ENCODE data around the gene ZC3HAV1.
"Not testable (repeated sequence)": the region's sequence is repeated elsewhere in the genome, so short reads cannot be mapped to it uniquely, and the experiment has no call there.

Gene ZC3HAV1

GRCh38 chr7:139109188-139109982 lies at the start of gene ZC3HAV1:
TSS of gene ZC3HAV1 (minus strand) at chr7:139109720. CDS start at chr7:139109331, 389 bp downstream.
- DNase-seq: peak; percentile 39

- no peak for DNase-seq
Observed at GRCh38 chr7:139153832-139154231, 44.3 kb upstream of the ZC3HAV1 start.

- no peak for DNase-seq
Observed at GRCh38 chr7:139152149-139152548, 42.6 kb upstream of the ZC3HAV1 start.

GRCh38 chr7:139139150-139139549 lies 29.6 kb upstream of the ZC3HAV1 start:
- no peak for DNase-seq

- DNase-seq: peak; percentile 93
Observed at GRCh38 chr7:139133335-139134139, 24.0 kb upstream of the ZC3HAV1 start.

- DNase-seq: no peak
Observed at GRCh38 chr7:139132887-139133286, 23.4 kb upstream of the ZC3HAV1 start.

- no peak for DNase-seq
Observed at GRCh38 chr7:139131601-139132041, 22.1 kb upstream of the ZC3HAV1 start.

- not testable (repeated sequence) for DNase-seq
Observed at GRCh38 chr7:139129814-139130213, 20.3 kb upstream of the ZC3HAV1 start.

- DNase-seq: no peak
Observed at GRCh38 chr7:139127648-139128047, 18.1 kb upstream of the ZC3HAV1 start.

GRCh38 chr7:139125657-139126056 lies 16.1 kb upstream of the ZC3HAV1 start:
- no peak for DNase-seq

GRCh38 chr7:139124995-139125394 lies 15.5 kb upstream of the ZC3HAV1 start:
- DNase-seq: not testable (repeated sequence)

- no peak for DNase-seq
Observed at GRCh38 chr7:139124084-139124914, 14.8 kb upstream of the ZC3HAV1 start.

GRCh38 chr7:139119486-139119849 lies 9.9 kb upstream of the ZC3HAV1 start:
- no peak for DNase-seq

- DNase-seq: no peak
Observed at GRCh38 chr7:139118805-139119485, 9.4 kb upstream of the ZC3HAV1 start.

GRCh38 chr7:139118234-139118804 lies 8.8 kb upstream of the ZC3HAV1 start:
- DNase-seq: no peak

- no peak for DNase-seq
Observed at GRCh38 chr7:139117599-139118233, 8.2 kb upstream of the ZC3HAV1 start.

GRCh38 chr7:139116999-139117398 lies 7.5 kb upstream of the ZC3HAV1 start:
- peak; percentile 31 for DNase-seq

- DNase-seq: no peak
Observed at GRCh38 chr7:139115104-139115503, 5.6 kb upstream of the ZC3HAV1 start.

GRCh38 chr7:139114585-139114984 lies 5.1 kb upstream of the ZC3HAV1 start:
- no peak for DNase-seq

- DNase-seq: no peak
Observed at GRCh38 chr7:139114018-139114417, 4.5 kb upstream of the ZC3HAV1 start.

- no peak for DNase-seq
Observed at GRCh38 chr7:139112741-139113250, 3.3 kb upstream of the ZC3HAV1 start.
